GM12873 (cell line): ENCODE measurements around the gene SLC25A45.

ENCODE experiments used
- TF ChIP-seq, protein P1 (sequence below): IDR thresholded peaks from 2 replicates; pipeline ENCODE4 v1.5.1; 2012; ENCODE audit warnings: low read depth, mild to moderate bottlenecking, moderate library complexity, low read length, control low read depth; ENCODE audit not compliant: insufficient read depth; ENCODE audit errors: missing control alignments

SLC25A45 gene

DNA sequence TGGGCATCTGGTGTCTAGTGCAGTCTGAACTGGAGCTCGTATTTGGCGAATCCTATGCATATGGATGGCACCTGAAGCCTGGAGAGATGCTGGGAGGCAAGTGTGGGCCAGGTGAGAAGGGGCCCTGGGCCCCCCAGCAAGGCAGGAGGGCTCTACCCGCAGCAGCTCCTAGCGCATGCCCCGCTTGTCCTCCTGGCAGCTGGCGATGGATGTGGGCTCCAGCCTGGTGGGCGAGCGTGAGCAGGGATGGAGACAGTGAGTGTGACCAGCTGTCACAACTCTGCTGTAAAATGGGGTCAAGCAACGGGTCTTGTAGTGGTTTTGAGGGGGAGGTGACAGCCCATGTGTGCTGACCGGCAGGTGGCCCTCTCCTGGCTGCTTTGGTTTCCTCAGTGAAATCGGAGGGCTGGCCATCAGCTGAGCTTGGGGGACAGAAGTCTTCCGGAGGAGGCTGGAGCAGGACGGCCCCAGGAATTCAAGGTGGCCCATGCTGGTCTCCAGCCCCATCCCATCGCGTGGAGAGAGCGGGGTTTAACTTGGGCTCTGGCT lies 16.0 kb upstream of the SLC25A45 start:
- TF ChIP-seq, protein P1, sequence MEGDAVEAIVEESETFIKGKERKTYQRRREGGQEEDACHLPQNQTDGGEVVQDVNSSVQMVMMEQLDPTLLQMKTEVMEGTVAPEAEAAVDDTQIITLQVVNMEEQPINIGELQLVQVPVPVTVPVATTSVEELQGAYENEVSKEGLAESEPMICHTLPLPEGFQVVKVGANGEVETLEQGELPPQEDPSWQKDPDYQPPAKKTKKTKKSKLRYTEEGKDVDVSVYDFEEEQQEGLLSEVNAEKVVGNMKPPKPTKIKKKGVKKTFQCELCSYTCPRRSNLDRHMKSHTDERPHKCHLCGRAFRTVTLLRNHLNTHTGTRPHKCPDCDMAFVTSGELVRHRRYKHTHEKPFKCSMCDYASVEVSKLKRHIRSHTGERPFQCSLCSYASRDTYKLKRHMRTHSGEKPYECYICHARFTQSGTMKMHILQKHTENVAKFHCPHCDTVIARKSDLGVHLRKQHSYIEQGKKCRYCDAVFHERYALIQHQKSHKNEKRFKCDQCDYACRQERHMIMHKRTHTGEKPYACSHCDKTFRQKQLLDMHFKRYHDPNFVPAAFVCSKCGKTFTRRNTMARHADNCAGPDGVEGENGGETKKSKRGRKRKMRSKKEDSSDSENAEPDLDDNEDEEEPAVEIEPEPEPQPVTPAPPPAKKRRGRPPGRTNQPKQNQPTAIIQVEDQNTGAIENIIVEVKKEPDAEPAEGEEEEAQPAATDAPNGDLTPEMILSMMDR, result no peak

DNA sequence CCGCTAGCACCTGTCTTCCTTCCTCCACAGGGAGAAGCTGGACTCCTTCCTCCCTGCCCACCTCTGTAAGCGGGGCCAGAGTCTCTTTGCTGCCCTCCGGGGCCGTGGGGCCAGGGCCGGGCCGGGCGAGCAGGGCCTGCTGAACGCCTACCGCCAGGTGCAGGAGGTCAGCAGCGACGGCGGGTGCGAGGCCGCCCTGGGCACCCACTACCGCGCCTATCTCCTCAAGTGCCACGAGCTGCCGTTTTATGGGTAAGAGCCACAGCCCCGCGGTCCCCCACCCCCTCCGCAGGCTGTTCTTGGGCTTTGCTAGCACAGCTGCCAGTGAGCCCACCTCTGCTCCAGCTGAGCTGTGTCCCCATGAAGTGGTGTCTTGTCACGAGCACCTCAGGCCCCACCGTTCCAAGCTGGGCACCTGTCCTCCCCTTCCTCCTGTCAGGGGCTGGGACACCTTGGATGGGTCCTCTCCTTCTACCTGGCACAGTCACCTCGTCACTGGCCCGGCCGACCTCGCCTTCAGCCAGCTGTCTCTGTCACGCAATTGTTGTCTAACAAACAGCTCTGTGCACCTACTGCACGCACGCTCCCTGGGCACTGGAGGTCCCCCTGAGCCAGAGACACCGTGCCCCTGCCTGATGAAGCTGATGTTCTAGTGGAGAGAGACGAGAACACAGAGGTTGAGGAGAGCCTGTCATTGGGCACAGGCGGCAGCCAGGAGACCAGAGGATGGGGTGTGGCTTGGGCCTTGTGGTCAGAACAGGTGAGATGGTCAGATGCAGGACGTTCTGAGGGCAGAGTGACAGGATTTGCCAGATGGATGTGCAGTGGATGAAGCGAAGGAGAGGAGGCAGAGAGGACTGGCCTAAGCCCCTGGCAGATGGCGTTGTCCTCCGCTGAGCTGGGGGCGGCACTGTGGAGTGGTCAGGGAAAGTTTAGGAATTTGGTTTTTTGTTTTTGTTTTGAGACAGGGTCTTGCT lies 14.6 kb upstream of the SLC25A45 start:
- TF ChIP-seq, protein P1, result no peak

DNA sequence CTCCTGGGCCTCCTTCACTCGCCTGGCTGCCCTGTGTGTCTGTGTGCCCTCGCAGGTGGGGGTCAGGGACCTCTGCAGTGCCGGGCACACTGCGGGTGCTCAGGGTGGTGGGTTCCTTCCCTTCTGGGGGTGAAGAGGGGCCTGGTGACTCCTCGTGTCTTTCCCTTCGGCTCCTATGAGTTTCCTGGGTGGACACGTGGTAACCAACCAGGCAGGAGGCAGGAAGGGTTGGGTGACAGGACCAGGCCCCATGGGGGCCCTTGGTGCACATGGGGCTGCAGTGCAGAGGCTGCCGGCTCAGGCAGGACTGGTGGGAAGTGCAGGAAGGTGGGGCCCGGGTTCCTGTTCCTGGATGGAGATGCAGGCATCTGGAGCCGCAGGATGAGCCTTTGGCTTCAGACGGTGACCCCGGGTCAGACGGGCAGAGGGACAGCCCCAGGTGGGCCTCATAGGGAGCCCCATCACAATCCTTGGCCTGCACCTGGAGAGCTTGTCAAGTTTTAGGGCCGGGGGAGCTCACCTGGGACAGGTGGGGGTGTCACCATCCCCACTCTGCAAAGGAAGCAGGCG lies 13.6 kb upstream of the SLC25A45 start:
- TF ChIP-seq, protein P1, result no peak

DNA sequence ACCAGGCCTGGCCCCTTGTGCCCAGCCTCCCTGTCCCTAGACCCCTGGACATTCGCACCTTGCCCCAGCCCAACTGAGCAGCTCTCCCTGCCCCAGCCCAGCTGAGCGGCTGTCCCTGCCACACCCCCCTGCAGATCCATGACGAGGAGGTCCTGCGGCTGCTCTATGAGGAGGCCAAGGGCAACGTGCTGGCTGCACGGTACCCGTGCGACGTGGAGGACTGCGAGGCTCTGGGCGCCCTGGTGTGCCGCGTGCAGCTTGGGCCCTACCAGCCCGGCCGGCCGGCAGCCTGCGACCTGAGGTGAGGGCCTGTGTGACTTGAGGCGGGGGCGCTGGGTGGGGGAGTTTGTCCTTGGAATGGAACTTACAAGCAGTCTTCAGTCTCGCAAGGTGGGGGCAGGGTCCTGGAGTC lies 11.7 kb upstream of the SLC25A45 start:
- TF ChIP-seq, protein P1, result no peak

DNA sequence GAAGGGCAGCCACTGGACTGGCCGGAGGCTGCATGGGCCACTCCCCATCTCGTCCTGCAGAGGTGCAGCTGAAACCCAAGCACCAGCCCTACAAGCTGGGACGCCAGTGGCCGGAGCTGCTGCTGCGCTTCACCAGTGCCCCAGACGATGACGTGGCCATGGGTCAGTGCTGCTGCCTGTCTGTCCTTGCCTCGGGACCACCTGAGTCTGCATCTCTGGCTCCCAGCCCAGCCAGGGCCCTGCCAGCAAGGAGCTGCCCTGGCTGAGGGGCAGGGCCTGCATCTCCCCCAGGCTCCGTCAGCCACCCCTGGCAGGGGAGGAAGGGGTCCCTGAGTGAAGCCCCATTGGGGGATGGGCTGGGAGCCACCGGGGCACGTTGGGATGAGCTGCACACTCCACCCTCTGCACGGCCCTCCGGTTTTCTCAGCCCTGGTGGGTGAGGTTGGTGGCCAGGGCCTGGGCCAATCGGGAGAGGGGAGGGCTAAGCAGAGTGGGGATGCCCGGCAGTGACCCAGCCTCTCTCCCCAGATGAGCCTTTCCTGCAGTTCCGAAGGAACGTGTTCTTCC lies 11.2 kb upstream of the SLC25A45 start:
- TF ChIP-seq, protein P1, result no peak

DNA sequence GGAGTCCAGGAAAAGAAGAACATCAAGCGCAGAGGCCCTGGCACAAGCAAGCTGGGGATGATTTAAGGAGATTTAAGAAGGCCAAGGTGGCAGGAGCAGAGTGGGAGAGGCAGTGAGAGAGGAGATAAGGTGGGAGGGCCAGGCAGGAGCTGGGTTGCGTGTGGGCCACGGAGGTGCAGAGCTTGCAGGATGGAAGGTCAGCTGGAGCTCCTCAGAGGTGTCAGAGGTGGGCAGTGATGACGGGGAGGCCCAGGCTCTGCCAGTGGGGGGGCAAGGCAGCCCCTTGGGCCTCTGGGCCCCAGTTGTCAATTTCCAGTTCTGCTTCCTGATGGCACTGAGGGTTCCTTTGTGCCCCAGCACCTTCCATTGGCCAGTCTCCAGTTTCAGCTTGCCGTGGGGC lies 10.5 kb upstream of the SLC25A45 start:
- TF ChIP-seq, protein P1, result no peak

DNA sequence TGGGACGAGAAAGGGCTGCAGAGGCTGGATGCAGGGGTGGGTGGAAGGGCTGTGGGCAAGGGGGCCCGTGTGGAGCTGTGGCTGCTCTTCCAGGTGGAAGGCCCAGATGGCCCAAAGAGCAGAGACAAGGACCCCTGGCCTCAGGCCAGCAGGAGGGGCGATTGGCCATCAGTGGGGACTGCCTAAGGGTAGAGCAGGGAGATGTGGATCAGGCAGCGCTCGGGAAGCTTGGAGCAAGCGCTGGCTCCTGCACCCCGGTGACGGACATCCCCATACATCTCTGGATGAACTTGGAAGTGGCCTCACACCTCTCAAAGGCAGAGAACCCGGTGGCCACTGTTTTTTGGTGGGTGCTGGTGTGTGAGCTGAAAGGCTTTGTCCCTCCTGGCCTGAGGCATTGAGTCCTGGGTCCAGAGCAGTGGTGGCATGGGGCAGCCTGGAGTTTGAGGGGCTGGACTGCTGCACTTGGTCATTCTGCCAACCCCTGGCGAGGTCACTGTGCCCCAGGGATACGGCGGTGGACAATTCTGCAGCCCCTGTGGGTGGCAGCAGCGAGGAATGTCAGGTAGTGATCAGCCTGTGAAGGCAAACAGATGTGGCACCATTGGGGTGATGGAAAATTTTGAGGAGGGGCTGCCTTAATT lies 9.9 kb upstream of the SLC25A45 start:
- TF ChIP-seq, protein P1, result no peak
